GM23248 (cell line): ENCODE measurements around the gene ERC2.

Experiments
- EZH2 ChIP-seq: fragments of 200-600 bp; sonication (generic); IDR thresholded peaks from 2 replicates; pipeline ENCODE4 v1.6.1; 2018; ENCODE audit warnings: antibody characterized with exemption, mild to moderate bottlenecking; ENCODE audit not compliant: insufficient read depth, poor library complexity, severe bottlenecking
- EZH2phosphoT487 ChIP-seq: fragments of 200-600 bp; sonication (generic); IDR thresholded peaks from 2 replicates; pipeline ENCODE4 v1.6.1; 2018; ENCODE audit warnings: antibody characterized with exemption, moderate library complexity, mild to moderate bottlenecking, low read depth; ENCODE audit not compliant: insufficient read depth

GRCh38 chr3:55523471-55523870, 944.8 kb downstream of the ERC2 start:
- TF ChIP-seq EZH2phosphoT487 (no peak), EZH2 (no peak)
